Left forelimb (tissue), 1 donor: ENCODE data around the gene ARHGDIB.

Experiments used
- DNase-seq: peaks from one replicate; pipeline ENCODE4 v3.0.0-alpha.2; 2018; ENCODE audit warnings: low spot score

ARHGDIB gene

GRCh38 chr12:14930299-14930698, 31.1 kb downstream of the ARHGDIB start:
- no peak for DNase-seq

- no peak for DNase-seq
Measured at GRCh38 chr12:14928931-14929330, 32.5 kb downstream of the ARHGDIB start.

- DNase-seq, result no peak
Measured at GRCh38 chr12:14927267-14927666, 34.1 kb downstream of the ARHGDIB start.

GRCh38 chr12:14924541-14924940, 36.9 kb downstream of the ARHGDIB start:
- no peak for DNase-seq

- DNase-seq, result no peak
Measured at GRCh38 chr12:14923944-14924343, 37.5 kb downstream of the ARHGDIB start.

- no peak for DNase-seq
Measured at GRCh38 chr12:14921218-14921617, 40.2 kb downstream of the ARHGDIB start.

- DNase-seq, result no peak
Measured at GRCh38 chr12:14920475-14921126, 40.8 kb downstream of the ARHGDIB start.

GRCh38 chr12:14919455-14919854, 41.9 kb downstream of the ARHGDIB start:
- no peak for DNase-seq

GRCh38 chr12:14915736-14916135, 45.7 kb downstream of the ARHGDIB start:
- DNase-seq, result no peak

GRCh38 chr12:14913381-14913781, 48.0 kb downstream of the ARHGDIB start:
- no peak for DNase-seq

- DNase-seq, result no peak
Measured at GRCh38 chr12:14911131-14911530, 50.3 kb downstream of the ARHGDIB start.

- DNase-seq, result no peak
Measured at GRCh38 chr12:14910090-14910915, 51.1 kb downstream of the ARHGDIB start.

- DNase-seq, result no peak
Measured at GRCh38 chr12:14907953-14908352, 53.4 kb downstream of the ARHGDIB start.

GRCh38 chr12:14906114-14906513, 55.3 kb downstream of the ARHGDIB start:
- DNase-seq, result no peak

- no peak for DNase-seq
Measured at GRCh38 chr12:14905269-14906004, 56.0 kb downstream of the ARHGDIB start.

- DNase-seq, result no peak
Measured at GRCh38 chr12:14904854-14905253, 56.5 kb downstream of the ARHGDIB start.

GRCh38 chr12:14903386-14904098, 57.9 kb downstream of the ARHGDIB start:
- no peak for DNase-seq

- DNase-seq, result no peak
Measured at GRCh38 chr12:14902465-14902864, 58.9 kb downstream of the ARHGDIB start.

GRCh38 chr12:14901228-14901562, 60.2 kb downstream of the ARHGDIB start:
- DNase-seq, result no peak

GRCh38 chr12:14900521-14901227, 60.7 kb downstream of the ARHGDIB start:
- no peak for DNase-seq

GRCh38 chr12:14896521-14897169, 64.8 kb downstream of the ARHGDIB start:
- DNase-seq, result no peak
